Activated naive CD8-positive, alpha-beta T cell (primary cell): ENCODE results near the gene NAP1L5.
A peak's percentile ranks its signal among the peaks of the same experiment; 100 is the strongest.

Source experiments
- H3K27ac Mint-ChIP-seq: one replicate; pipeline ENCODE4 v1.8.0; 2021; ENCODE audit warnings: mixed read lengths
- H3K27me3 Mint-ChIP-seq: one replicate; pipeline ENCODE4 v1.8.0; 2021; ENCODE audit warnings: mixed read lengths
- H3K36me3 Mint-ChIP-seq: one replicate; pipeline ENCODE4 v1.8.0; 2021; ENCODE audit warnings: mixed read lengths
- H3K4me1 Mint-ChIP-seq: one replicate; pipeline ENCODE4 v1.8.0; 2021; ENCODE audit warnings: low read depth, mixed read lengths
- H3K4me3 Mint-ChIP-seq: one replicate; pipeline ENCODE4 v1.8.0; 2021; ENCODE audit warnings: mild to moderate bottlenecking, mixed read lengths
- H3K9me3 Mint-ChIP-seq: one replicate; pipeline ENCODE4 v1.8.0; 2021; ENCODE audit warnings: low read depth, mixed read lengths

The NAP1L5 gene, protein sequence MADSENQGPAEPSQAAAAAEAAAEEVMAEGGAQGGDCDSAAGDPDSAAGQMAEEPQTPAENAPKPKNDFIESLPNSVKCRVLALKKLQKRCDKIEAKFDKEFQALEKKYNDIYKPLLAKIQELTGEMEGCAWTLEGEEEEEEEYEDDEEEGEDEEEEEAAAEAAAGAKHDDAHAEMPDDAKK

DNA sequence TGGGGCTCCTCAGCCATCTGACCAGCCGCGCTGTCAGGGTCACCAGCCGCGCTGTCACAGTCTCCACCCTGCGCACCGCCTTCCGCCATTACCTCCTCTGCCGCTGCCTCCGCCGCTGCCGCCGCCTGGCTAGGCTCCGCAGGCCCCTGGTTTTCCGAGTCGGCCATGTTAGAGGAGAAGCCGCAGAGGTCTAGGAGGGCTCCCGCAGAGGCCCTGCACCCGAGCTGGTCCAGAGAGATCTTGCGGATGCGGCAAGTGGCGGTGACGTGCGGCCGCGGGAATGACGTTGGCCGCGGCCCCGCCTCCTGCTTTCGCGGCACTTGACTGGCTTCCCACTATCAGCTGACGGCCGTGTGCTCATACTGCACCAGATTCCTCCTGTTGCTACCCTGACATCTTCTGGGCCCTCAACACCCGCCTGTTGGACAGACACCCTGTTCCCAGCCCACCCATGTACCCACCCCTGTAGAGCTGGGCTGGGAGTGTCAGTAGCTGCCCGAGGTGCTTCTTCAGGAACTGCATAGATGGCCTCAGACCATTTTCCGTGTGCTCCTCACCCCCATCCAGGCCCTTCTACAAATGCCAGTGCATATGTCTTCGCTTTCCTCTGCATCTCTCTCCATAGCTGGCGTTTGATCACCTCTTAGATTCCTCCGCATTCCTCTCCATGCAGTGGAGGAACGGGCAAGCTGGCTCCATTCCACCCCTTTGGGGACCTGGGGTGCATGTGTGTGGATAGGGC is at the start of gene NAP1L5:
Gene NAP1L5 (minus strand): TSS at position 242 of the 742 bp plus-strand sequence. CDS start 75 bp downstream, at position 167.
- Mint-ChIP-seq H3K36me3 (peaks cover 16% of the 10 kb centered on the region), H3K9me3 (no peaks in the 10 kb centered on the region), H3K27ac (peak within 1 kb of the TSS; percentile 77), H3K27me3 (no peaks in the 10 kb centered on the region), H3K4me3 (peak within 1 kb of the TSS; percentile 86), H3K4me1 (peaks cover 17% of the 10 kb centered on the region)

DNA sequence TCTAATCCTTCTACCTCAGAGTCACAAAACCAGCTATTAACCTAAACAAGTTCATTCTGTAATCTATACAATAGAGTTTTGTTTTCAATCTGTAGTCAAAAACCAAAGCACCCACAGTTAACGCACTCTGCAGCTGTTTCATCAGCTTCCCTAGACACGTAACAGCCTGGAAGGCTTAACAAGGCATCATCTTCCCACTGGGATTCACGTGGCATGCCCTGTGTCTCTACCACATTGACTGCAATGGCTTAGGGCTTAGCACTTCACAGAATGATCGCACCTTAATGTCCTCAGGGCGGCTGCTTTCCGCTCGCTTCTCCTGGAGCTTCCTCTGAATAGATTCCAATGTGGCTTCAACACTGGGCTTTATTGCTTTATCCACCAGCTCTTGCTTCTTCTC is 49.7 kb upstream of the NAP1L5 start:
- Mint-ChIP-seq H3K9me3 (no peaks in the 10 kb centered on the region), H3K27ac (no peak overlapping the region), H3K4me3 (no peak overlapping the region), H3K36me3 (peaks cover 14% of the 10 kb centered on the region), H3K4me1 (no peaks in the 10 kb centered on the region), H3K27me3 (peaks cover 3% of the 10 kb centered on the region)

DNA sequence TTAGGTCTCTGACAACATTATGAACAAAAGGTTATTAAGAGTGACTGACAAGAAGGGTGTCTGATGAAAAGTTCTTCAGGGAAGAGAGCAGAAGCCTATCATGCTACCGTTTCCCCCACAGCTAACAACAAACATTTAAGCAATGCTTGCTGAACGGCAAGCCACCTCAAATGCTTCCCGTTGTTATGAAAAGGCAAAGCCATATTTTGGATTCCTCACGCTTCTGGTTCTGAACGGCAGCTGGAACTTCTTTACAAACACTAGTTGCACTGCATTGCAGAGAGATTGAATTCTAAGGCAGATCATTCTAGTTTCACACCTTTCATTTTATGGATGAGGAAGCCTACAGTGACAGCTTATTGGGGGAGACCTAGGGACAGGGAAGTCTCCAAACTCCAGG is 48.6 kb upstream of the NAP1L5 start:
- Mint-ChIP-seq H3K27me3 (peaks cover 3% of the 10 kb centered on the region), H3K36me3 (peaks cover 14% of the 10 kb centered on the region), H3K27ac (no peak overlapping the region), H3K4me3 (no peak overlapping the region), H3K4me1 (no peaks in the 10 kb centered on the region), H3K9me3 (no peaks in the 10 kb centered on the region)

DNA sequence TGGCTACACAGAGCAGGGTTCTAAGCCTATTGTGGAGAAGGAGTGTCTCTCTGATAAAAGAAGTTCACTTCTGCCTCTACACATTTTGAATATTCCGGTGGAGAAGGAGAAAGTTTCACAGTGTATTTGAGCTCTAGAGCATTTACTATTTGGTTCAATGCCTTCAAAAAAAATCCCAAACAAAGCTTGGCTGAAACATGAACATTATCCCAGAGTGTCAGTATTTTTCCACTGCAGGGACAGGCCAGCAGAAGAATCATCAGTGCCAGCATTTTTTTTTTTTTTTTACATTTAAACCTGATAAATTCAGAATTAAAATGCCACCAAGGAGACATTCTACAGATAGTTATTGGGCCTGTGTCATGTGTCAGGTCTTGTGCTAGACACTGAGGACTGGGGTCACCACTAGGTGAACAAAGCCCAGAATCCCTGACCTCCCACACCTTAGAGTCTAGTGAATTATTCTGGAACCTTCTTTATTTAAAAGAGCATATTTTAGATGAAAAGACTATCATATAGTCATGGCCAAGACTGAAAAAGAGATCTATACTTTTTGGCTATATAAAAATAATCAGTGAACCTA is 48.0 kb upstream of the NAP1L5 start:
- no peak overlapping the region for H3K27ac Mint-ChIP-seq
- H3K27me3 Mint-ChIP-seq = peaks cover 3% of the 10 kb centered on the region
- no peak overlapping the region for H3K4me3 Mint-ChIP-seq
- no peaks in the 10 kb centered on the region for H3K4me1 Mint-ChIP-seq
- H3K36me3 Mint-ChIP-seq = peaks cover 14% of the 10 kb centered on the region
- no peaks in the 10 kb centered on the region for H3K9me3 Mint-ChIP-seq

DNA sequence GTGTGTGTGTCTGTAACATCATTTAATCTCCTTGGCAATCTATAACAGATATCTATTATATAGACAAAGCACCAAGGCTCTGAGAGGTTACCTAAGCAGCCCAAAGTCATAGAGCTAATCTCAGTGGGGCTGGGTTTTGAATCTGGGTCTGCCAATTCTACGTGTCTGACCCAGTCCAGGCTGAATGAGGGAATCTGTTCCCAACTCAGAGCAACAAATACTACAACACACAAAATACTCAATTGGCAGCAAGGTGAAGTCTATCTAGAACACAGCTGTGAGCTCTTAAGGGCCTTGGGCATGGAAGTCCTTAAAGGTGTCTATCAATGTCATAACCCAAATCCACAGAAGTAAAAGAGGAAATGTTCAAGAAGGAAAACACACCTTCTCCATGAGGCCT is 47.5 kb upstream of the NAP1L5 start:
- H3K36me3 Mint-ChIP-seq = peaks cover 11% of the 10 kb centered on the region
- peaks cover 3% of the 10 kb centered on the region for H3K27me3 Mint-ChIP-seq
- no peak overlapping the region for H3K4me3 Mint-ChIP-seq
- no peak overlapping the region for H3K27ac Mint-ChIP-seq
- H3K9me3 Mint-ChIP-seq = no peaks in the 10 kb centered on the region
- no peaks in the 10 kb centered on the region for H3K4me1 Mint-ChIP-seq

DNA sequence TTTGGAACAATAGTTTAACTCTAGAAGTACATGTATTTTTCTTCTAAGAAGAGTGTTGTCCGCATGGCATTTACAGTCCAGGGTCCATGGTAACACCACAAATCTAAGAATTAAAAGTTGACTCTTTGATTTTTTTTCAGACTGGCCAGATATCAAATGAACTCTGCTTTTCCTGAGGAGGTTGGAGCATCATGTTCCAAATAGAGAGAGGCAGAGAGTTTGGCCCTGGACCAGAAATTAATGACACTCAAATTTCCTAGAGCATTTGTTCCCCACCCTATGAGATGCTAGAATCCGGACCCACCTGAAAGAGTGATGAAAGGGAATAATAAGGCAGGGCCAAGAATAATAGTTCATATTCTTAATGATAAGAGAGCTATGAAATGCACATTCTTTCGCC is 47.0 kb upstream of the NAP1L5 start:
- H3K27me3 Mint-ChIP-seq = peaks cover 3% of the 10 kb centered on the region
- H3K27ac Mint-ChIP-seq = no peak overlapping the region
- peaks cover 11% of the 10 kb centered on the region for H3K36me3 Mint-ChIP-seq
- H3K4me1 Mint-ChIP-seq = no peaks in the 10 kb centered on the region
- no peak overlapping the region for H3K4me3 Mint-ChIP-seq
- H3K9me3 Mint-ChIP-seq = no peaks in the 10 kb centered on the region

DNA sequence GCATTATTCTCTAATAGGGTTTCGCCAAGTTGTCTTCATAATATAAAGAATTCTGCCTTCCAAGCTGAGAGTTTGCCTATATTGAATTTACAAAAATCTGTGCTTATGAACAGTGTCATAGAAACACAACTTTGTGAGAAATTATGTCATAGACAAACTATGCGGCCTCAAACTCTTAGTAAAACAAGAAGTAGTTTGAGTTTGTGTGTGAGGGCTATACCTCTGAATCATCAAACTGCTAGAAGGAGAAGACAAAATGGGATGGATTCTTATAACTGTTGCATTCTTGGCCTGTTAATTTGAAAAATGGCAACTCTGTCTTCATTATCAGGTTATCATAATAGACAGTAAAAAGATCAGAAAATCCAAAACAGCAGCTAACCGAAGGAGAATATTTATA is 46.1 kb upstream of the NAP1L5 start:
- H3K36me3 Mint-ChIP-seq = peaks cover 6% of the 10 kb centered on the region
- peaks cover 3% of the 10 kb centered on the region for H3K4me1 Mint-ChIP-seq
- H3K9me3 Mint-ChIP-seq = no peaks in the 10 kb centered on the region
- H3K27ac Mint-ChIP-seq = no peak overlapping the region
- no peaks in the 10 kb centered on the region for H3K27me3 Mint-ChIP-seq
- H3K4me3 Mint-ChIP-seq = no peak overlapping the region

DNA sequence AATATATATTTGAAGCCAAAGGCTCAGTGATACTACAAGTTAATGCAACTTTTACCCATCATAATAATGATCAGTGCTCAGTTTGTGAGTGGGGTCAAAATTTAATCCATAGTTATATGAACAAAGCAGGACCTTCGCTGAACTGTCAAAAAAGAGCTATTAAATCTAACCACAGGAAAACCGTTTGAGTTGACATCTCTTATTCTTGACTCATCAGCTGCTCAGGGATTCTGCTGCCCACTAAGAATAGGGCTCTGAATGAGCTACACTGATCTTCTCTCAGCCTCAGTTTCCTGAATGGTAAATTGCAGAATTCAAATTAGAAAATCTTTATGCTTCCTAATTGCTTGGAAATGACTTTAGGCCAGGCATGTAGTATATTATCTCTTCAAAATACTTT is 44.9 kb upstream of the NAP1L5 start:
- Mint-ChIP-seq H3K27ac (no peak overlapping the region), H3K27me3 (no peaks in the 10 kb centered on the region), H3K9me3 (no peaks in the 10 kb centered on the region), H3K4me1 (peaks cover 14% of the 10 kb centered on the region), H3K36me3 (peaks cover 3% of the 10 kb centered on the region), H3K4me3 (no peak overlapping the region)

DNA sequence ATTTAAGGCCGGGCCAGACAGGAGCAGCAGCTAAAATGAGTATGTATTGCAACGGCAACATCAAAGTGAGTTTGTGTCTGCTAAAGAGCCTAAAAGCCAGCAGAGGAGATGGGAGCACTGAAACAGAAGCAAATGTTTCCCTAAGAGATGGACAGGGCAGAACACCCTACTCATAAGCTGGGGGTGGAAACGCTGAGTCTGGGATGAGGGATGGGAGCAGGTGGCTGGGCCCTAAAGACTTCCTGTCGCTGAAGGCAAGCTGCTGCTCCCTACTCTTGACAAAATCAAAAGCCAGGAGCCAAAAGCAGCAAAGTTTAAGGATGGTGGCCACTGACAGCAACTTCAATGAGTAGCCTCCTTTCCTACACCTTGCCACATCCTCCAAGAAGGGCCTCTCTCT is 40.6 kb upstream of the NAP1L5 start:
- no peaks in the 10 kb centered on the region for H3K36me3 Mint-ChIP-seq
- H3K4me3 Mint-ChIP-seq = peak overlapping the region; percentile 79
- H3K9me3 Mint-ChIP-seq = no peaks in the 10 kb centered on the region
- no peaks in the 10 kb centered on the region for H3K27me3 Mint-ChIP-seq
- no peak overlapping the region for H3K27ac Mint-ChIP-seq
- peaks cover 23% of the 10 kb centered on the region for H3K4me1 Mint-ChIP-seq

DNA sequence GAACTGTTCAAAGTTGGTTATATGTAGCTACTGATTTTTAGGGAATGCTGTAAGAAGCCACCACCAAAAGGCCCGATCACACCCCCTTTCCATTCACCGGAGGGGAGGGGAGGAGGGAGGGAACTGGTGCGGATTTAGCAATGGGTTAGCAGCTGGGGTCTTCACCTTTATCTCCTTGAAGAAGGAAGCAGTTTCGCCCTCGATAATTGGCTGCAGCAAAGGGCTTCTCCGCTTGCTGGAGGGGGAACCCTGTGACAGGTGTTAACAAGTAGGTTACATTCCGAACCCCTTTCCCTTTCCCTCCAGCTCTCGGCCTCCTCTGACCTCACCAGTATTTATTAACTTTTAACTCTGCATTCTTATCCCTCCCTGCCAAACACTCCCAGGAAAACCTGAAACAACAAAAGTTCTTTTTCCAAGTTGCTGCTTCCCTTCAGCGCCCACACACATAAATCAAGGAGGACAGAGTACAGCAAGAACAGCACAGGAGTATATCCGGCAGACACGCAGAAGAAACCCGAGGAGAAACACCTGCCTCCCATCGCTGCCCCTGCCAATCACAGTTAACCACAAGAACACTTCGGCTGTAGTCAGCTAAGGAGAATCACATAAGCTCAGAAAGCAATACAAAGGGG is 39.8 kb upstream of the NAP1L5 start:
- no peaks in the 10 kb centered on the region for H3K36me3 Mint-ChIP-seq
- H3K9me3 Mint-ChIP-seq = no peaks in the 10 kb centered on the region
- no peaks in the 10 kb centered on the region for H3K27me3 Mint-ChIP-seq
- peak overlapping the region; percentile 79 for H3K4me3 Mint-ChIP-seq
- peaks cover 23% of the 10 kb centered on the region for H3K4me1 Mint-ChIP-seq
- no peak overlapping the region for H3K27ac Mint-ChIP-seq

DNA sequence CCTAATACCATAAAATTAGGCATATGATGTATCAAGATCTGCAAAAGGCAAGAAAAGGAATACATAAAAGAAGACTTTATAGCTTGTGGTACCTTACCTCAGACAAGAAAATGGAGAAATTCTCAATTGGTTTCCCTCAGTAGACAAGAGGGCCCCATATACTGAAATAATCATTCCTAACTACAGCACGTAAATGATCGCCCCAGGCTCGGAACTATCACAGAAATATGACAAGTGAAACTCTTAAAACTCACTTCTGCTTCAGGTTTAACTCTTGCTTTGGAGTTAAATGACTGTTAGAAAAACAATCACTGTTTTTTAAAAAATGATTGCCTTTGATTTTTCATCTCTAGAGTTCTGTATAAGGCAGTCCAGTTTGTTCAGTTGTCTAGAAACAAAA is 38.6 kb upstream of the NAP1L5 start:
- no peak overlapping the region for H3K4me3 Mint-ChIP-seq

DNA sequence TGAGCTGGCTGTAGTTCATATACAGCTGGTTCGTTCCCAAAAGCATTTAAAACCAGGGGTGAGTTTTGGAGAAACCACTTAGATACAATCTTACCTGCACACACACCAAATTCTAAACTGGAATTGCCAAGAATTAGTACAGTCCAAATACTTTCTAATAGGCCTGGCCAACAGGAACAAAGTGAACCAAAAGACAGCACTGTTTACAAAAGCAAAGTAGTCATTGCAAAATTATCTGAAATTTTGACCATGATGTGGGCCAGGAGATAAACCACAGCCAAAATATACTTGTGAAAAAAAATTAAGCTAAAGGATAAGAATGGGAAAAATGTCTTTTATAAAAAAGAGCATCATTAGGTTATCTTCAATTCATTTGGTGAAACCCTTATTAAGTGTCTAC is 37.9 kb upstream of the NAP1L5 start:
- H3K4me1 Mint-ChIP-seq = peaks cover 23% of the 10 kb centered on the region

More for the DNA sequence above, 38.6 kb upstream of the NAP1L5 start:
- Mint-ChIP-seq H3K27ac (no peak overlapping the region), H3K4me1 (peaks cover 23% of the 10 kb centered on the region), H3K9me3 (no peaks in the 10 kb centered on the region), H3K27me3 (no peaks in the 10 kb centered on the region), H3K36me3 (no peaks in the 10 kb centered on the region)

DNA sequence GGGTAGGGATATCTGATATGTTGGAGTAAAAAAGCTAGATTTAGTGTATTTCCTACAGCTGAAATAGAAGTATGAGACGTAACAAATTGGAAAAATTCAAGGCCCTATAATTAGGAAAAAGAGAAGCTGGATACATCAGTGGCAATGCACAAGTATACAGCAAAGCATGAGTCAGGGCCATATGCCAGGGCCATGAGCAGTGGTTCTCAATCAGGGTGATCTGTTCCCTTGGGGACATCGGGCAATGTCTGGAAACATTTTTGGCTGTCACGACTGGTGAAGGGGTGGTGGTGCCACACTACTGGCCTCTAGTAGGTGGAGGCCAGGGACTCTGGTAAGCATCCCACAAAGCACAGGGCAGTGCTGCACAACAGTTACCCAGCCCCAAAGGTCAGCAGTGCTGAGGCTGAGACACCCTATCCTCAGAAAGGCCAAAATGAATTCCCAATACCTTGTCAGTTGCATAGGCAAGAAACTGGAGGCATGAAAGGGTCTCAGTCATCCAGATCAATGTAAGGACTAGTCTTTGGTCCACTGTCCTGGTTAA is 36.8 kb upstream of the NAP1L5 start:
- Mint-ChIP-seq H3K9me3 (no peaks in the 10 kb centered on the region), H3K36me3 (no peaks in the 10 kb centered on the region), H3K27ac (no peak overlapping the region)

More for the DNA sequence above, 37.9 kb upstream of the NAP1L5 start:
- no peaks in the 10 kb centered on the region for H3K36me3 Mint-ChIP-seq
- H3K4me3 Mint-ChIP-seq = no peak overlapping the region
- no peaks in the 10 kb centered on the region for H3K27me3 Mint-ChIP-seq
- no peak overlapping the region for H3K27ac Mint-ChIP-seq
- H3K9me3 Mint-ChIP-seq = no peaks in the 10 kb centered on the region

DNA sequence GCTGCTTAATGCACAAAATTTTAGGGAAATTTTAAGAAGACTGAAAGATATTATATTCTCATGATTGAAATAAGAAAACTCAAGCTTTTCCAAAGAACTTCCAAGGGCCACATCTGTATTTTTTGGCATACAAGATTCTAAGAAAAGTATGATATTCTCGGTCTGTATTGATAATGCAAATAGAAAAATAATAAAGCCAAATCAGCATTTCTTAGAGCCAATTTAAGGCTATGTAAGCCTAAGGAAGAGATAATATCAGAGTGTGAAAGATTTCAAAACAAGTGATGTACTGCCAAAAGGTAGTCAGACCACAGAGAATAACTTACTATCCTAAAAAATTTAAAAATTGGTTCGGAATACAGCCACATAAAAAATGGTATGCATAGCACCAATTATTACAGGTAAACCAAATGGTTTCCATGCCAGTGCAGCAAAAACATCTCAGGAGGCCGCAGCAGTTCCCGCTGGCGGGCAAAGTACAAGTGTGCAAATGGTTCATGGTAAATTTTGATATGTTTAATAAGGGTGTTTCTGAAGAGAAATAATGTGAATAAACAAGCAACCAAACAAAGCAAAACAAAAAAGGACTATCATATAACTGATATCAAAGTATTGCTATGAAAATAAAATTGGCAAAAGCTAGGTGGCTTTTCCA is 35.2 kb upstream of the NAP1L5 start:
- Mint-ChIP-seq H3K27ac (no peak overlapping the region), H3K36me3 (peaks cover 2% of the 10 kb centered on the region), H3K4me1 (peaks cover 12% of the 10 kb centered on the region), H3K27me3 (no peaks in the 10 kb centered on the region), H3K4me3 (no peak overlapping the region), H3K9me3 (no peaks in the 10 kb centered on the region)

More for the DNA sequence above, 36.8 kb upstream of the NAP1L5 start:
- Mint-ChIP-seq H3K4me1 (peaks cover 23% of the 10 kb centered on the region), H3K27me3 (no peaks in the 10 kb centered on the region), H3K4me3 (no peak overlapping the region)
